GM12864 (cell line): ENCODE results near the gene ZACN.

ENCODE experiments used
- DNase-seq: peaks from one replicate; pipeline ENCODE4 v3.0.0-alpha.2; 2011; ENCODE audit warnings: low read depth
- H3K4me3 ChIP-seq: 2 replicates; pipeline ENCODE4 v1.5.1; 2011; ENCODE audit warnings: mild to moderate bottlenecking, low read depth, low read length, control low read depth
- CTCF ChIP-seq: IDR thresholded peaks from 2 replicates; pipeline ENCODE4 v1.5.1; 2011; ENCODE audit warnings: low read depth, mild to moderate bottlenecking, moderate library complexity, low read length, control low read depth, inconsistent platforms; ENCODE audit errors: missing control alignments

ZACN gene

GRCh38 chr17:76130473-76130872, 51.5 kb downstream of the ZACN start:
- no peak overlapping the region for H3K4me3 ChIP-seq
- no peak for TF ChIP-seq CTCF
- DNase-seq = no peak

GRCh38 chr17:76131051-76131691, 52.2 kb downstream of the ZACN start:
- no peak for TF ChIP-seq CTCF
- H3K4me3 ChIP-seq = no peak overlapping the region
- no peak for DNase-seq

- DNase-seq = no peak
- TF ChIP-seq CTCF = no peak
- no peak overlapping the region for H3K4me3 ChIP-seq
These were observed 53.0 kb downstream of the ZACN start for GRCh38 chr17:76131692-76132573.
